Measurements from ENCODE around the gene RASGRP4. TPM values are rescaled to one million over a fixed set of nuclear protein-coding genes. Genes with fewer than 3 reads are reported as not detected.

The RASGRP4 gene
- total RNA-seq, 1 experiment from 2014 or later, result not detected

DNA sequence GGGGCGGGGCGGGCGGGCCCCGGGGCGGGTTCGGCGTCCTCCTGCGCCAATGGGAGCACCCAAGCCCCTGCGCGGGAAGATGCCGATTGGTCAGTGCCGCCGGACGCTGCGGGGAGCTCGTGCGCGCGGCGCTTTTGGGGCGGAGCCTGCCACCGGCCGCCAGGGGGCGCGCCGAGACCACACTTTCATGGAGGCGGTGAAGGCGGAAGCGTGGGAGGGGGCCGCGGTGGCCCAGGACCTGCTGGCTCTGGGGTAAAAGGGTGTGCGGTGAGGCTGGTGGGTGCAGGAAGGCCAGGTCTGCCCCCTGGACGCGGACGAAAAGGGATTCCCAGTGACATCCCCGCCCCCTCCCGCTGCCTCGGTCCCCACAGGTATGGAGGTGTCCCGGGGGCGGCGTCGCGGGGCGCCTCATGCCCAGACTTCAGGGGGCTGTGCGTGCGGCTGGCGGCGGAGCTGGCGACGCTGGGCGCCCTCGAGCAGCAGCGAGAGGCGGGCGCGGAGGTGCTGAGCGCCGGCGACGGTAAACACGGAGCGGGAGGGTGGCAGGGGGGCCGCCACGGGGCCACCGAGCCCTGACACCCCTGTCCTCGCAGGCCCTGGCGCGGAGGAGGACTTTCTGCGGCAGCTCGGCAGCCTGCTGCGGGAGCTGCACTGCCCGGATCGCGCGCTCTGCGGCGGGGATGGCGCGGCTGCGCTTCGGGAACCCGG is 22.9 kb downstream of the RASGRP4 start, which contains the start of gene FAM98C:
FAM98C (plus strand) TSS at position 127 of the 708 bp plus-strand sequence; CDS start at position 188, 61 bp downstream.
- Histone ChIP-seq H3K9me3 (no peaks in the 10 kb centered on the region), H3K36me3 (ENCODE audit: control insufficient read depth, insufficient read depth, low read length) (no peaks in the 10 kb centered on the region), H3K4me1 (peaks cover 10% of the 10 kb centered on the region; the same call in 1 of the 2 replicates), H3K27me3 (replicated peaks; ENCODE audit: control insufficient read depth, insufficient read depth, low read length) (no peaks in the 10 kb centered on the region), H3K4me3 (ENCODE audit: low read depth, low read length) (peak within 1 kb of the TSS; percentile 96)
- ChIA-PET POLR2A (interaction anchor here (0.6 to 1.9 kb wide), 14 partner anchors 9 to 1754 kb away, joined by 3 to 26 read pairs (median 7); partner anchors contain the start of genes ACTN4, ECH1, EIF3K and GGN), CTCF (interaction anchor here (0.5 to 2.3 kb wide), 71 partner anchors 10 to 664 kb away, joined by 3 to 58 read pairs (median 5); partner anchors contain the start of genes ACTN4, CATSPERG, EIF3K and FBXO17)
- no TSS peak for BruUV-seq (replicated peaks)
- TF ChIP-seq, protein P1, sequence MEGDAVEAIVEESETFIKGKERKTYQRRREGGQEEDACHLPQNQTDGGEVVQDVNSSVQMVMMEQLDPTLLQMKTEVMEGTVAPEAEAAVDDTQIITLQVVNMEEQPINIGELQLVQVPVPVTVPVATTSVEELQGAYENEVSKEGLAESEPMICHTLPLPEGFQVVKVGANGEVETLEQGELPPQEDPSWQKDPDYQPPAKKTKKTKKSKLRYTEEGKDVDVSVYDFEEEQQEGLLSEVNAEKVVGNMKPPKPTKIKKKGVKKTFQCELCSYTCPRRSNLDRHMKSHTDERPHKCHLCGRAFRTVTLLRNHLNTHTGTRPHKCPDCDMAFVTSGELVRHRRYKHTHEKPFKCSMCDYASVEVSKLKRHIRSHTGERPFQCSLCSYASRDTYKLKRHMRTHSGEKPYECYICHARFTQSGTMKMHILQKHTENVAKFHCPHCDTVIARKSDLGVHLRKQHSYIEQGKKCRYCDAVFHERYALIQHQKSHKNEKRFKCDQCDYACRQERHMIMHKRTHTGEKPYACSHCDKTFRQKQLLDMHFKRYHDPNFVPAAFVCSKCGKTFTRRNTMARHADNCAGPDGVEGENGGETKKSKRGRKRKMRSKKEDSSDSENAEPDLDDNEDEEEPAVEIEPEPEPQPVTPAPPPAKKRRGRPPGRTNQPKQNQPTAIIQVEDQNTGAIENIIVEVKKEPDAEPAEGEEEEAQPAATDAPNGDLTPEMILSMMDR (IDR thresholded peaks at IDR 0.05; ENCODE audit: insufficient read depth in 1 of 2, low read depth in 1 of 2, low read length in 1 of 2, severe bottlenecking in 1 of 2, unreplicated experiment in 1 of 2), result peak; percentile 71 to 97
- H3K9me3 Mint-ChIP-seq (ENCODE audit: unreplicated experiment), result no peaks in the 10 kb centered on the region
- peak within 1 kb of the TSS; percentile 99 for H3K4me3 Mint-ChIP-seq (ENCODE audit: unreplicated experiment)
- H3K27me3 Mint-ChIP-seq (ENCODE audit: insufficient read depth, unreplicated experiment), result peaks cover 5% of the 10 kb centered on the region
- H3K27ac Mint-ChIP-seq (ENCODE audit: unreplicated experiment), result peak within 1 kb of the TSS; percentile 97
- peak; percentile 98 to 99 for DNase-seq
- no peaks in the 10 kb centered on the region for H3K4me1 Mint-ChIP-seq (ENCODE audit: low read depth, unreplicated experiment)
- intact Hi-C loops (cut with micrococcal nuclease; ENCODE audit: unreplicated experiment), result loop anchor here (1.0 to 2.0 kb wide), 5 partner anchors 15 to 231 kb away; partner anchors contain the start of genes GGN and SPRED3
- H3K36me3 Mint-ChIP-seq (ENCODE audit: insufficient read depth, unreplicated experiment), result peaks cover 36% of the 10 kb centered on the region

DNA sequence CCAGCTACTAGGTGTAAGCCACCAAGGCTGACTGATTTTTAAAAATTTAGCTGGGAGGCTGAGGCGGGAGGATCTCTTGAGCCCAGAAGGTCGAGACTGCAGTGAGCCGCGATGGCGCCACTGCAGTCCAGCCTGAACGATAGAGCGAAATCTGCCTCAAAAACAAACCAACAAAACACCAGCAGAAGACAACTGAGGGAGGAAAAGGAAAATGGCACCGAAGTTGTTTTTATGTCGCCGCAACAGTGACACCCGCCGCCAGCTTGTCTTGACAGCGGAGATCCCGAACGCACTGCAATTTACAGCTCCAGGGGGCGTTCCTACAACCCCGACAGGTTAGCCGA is 23.4 kb downstream of the RASGRP4 start:
- peak overlapping the region; percentile 99 for H3K4me3 Mint-ChIP-seq (ENCODE audit: unreplicated experiment)
- H3K36me3 Mint-ChIP-seq (ENCODE audit: insufficient read depth, unreplicated experiment), result peaks cover 36% of the 10 kb centered on the region
- Histone ChIP-seq H3K4me1 (peaks cover 10% of the 10 kb centered on the region; the same call in 1 of the 2 replicates), H3K36me3 (ENCODE audit: control insufficient read depth, insufficient read depth, low read length) (no peaks in the 10 kb centered on the region), H3K9me3 (no peaks in the 10 kb centered on the region), H3K4me3 (ENCODE audit: low read depth, low read length) (peak overlapping the region; percentile 59), H3K27me3 (replicated peaks; ENCODE audit: control insufficient read depth, insufficient read depth, low read length) (no peaks in the 10 kb centered on the region)
- intact Hi-C loops (cut with micrococcal nuclease; ENCODE audit: unreplicated experiment), result loop anchor here (1.0 to 2.0 kb wide), 3 partner anchors 14 to 168 kb away; partner anchors contain the start of genes GGN and SPRED3
- peak overlapping the region; percentile 97 for H3K27ac Mint-ChIP-seq (ENCODE audit: unreplicated experiment)
- ChIA-PET CTCF (interaction anchor here (0.6 to 2.3 kb wide), 68 partner anchors 11 to 664 kb away, joined by 3 to 58 read pairs (median 5); partner anchors contain the start of genes ACTN4, CATSPERG, EIF3K and FBXO17), POLR2A (interaction anchor here (0.6 to 1.9 kb wide), 14 partner anchors 8 to 1754 kb away, joined by 3 to 26 read pairs (median 7); partner anchors contain the start of genes ACTN4, ECH1, EIF3K and GGN)
- TF ChIP-seq, protein P1 (IDR thresholded peaks at IDR 0.05; ENCODE audit: insufficient read depth in 1 of 2, low read depth in 1 of 2, low read length in 1 of 2, severe bottlenecking in 1 of 2, unreplicated experiment in 1 of 2), result no peak
- no peaks in the 10 kb centered on the region for H3K4me1 Mint-ChIP-seq (ENCODE audit: low read depth, unreplicated experiment)
- H3K9me3 Mint-ChIP-seq (ENCODE audit: unreplicated experiment), result no peaks in the 10 kb centered on the region
- no TSS peak for BruUV-seq (replicated peaks)
- DNase-seq, result no peak
- peaks cover 5% of the 10 kb centered on the region for H3K27me3 Mint-ChIP-seq (ENCODE audit: insufficient read depth, unreplicated experiment)

DNA sequence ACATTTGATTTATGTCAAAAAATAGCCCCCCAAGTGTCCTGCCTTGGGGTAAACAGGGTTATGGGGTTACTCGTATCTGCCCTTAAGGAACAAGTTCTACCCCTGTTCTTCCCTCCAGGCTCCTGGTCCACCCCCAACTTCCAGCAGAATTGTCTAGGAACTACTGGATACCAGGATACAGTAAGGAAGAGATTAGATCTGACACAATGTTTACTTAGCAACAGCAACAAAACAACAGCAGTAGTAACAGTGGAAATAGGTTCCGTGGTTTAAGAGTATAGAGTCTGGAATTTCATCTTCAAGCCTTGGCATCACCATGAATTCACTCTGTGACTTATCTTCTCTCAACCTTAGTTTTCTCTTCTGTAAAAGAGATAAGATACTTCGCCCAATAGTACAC is 24.9 kb downstream of the RASGRP4 start:
- Mint-ChIP-seq H3K4me1 (ENCODE audit: low read depth, unreplicated experiment) (no peaks in the 10 kb centered on the region), H3K36me3 (ENCODE audit: insufficient read depth, unreplicated experiment) (peaks cover 28% of the 10 kb centered on the region), H3K4me3 (ENCODE audit: unreplicated experiment) (peak overlapping the region; percentile 60), H3K27me3 (ENCODE audit: insufficient read depth, unreplicated experiment) (peaks cover 5% of the 10 kb centered on the region), H3K9me3 (ENCODE audit: unreplicated experiment) (no peaks in the 10 kb centered on the region), H3K27ac (ENCODE audit: unreplicated experiment) (peak overlapping the region; percentile 73)
- DNase-seq, result no peak
- Histone ChIP-seq H3K27me3 (replicated peaks; ENCODE audit: control insufficient read depth, insufficient read depth, low read length) (no peaks in the 10 kb centered on the region), H3K4me3 (ENCODE audit: low read depth, low read length) (no peak overlapping the region), H3K4me1 (peaks cover 10% of the 10 kb centered on the region; the same call in 1 of the 2 replicates), H3K9me3 (no peaks in the 10 kb centered on the region), H3K36me3 (ENCODE audit: control insufficient read depth, insufficient read depth, low read length) (no peaks in the 10 kb centered on the region)
- CTCF ChIA-PET, result no interaction called here
- intact Hi-C loops (cut with micrococcal nuclease; ENCODE audit: unreplicated experiment), result no loop called here
- BruUV-seq (replicated peaks), result no TSS peak
- TF ChIP-seq, protein P1 (IDR thresholded peaks at IDR 0.05; ENCODE audit: insufficient read depth in 1 of 2, low read depth in 1 of 2, low read length in 1 of 2, severe bottlenecking in 1 of 2, unreplicated experiment in 1 of 2), result no peak
- POLR2A ChIA-PET, result no interaction called here
